GM12878 (cell line): ENCODE data around the gene FMN2. TPM values are rescaled to one million over a fixed set of nuclear protein-coding genes. Genes with fewer than 3 reads are reported as not detected.

Experiments used
- ATAC-seq: fragments of 200-7000 bp; cut with Tn5 transposase; 3 replicates; pipeline ENCODE4 v1.9.1; 2020; ENCODE audit warnings: mild to moderate bottlenecking, moderate library complexity
- BruUV-seq: library from RNA; stranded (reverse); fragments of 400-500 nt; replicated peaks from 2 replicates; lab custom pipeline; 2021; lab: Mats Ljungman, UMichigan
- CTCF ChIA-PET: fragments of 300-600 bp; sonication (Branson Sonifier 250); formaldehyde crosslinking; extraction: SDS; loops from one replicate; lab custom pipeline; 2021; ENCODE audit warnings: inconsistent platforms; lab: Yijun Ruan, JAX
- POLR2A ChIA-PET: fragments of 350-600 bp; formaldehyde crosslinking; extraction: SDS; loops from one replicate; lab custom pipeline; 2021; ENCODE audit warnings: inconsistent platforms; lab: Charles Lee
- RAD21 ChIA-PET: fragments of 300-600 bp; sonication (Branson Sonifier 250); formaldehyde crosslinking; loops from one replicate; lab custom pipeline; 2023; ENCODE audit warnings: antibody characterized with exemption; ENCODE audit not compliant: unreplicated experiment; lab: Charles Lee
- SMC1A ChIA-PET: fragments of 300-600 bp; sonication (Branson Sonifier 250); formaldehyde crosslinking; loops from one replicate; lab custom pipeline; 2023; ENCODE audit not compliant: unreplicated experiment, uncharacterized antibody; lab: Charles Lee
- DNase-seq: peaks from one replicate; pipeline ENCODE4 v3.0.0-alpha.2; 2011; ENCODE audit warnings: low read depth, low spot score
- FAIRE-seq: peaks from 3 replicates; lab custom pipeline; 2011; peaks lifted over from hg19 to GRCh38; lab: Jason Lieb, UNC
- H2AFZ ChIP-seq: 2 replicates; pipeline ENCODE4 v1.6.0; 2011; ENCODE audit warnings: low read depth, low read length, control low read depth; ENCODE audit not compliant: control insufficient read depth
- H3K27ac ChIP-seq: 2 replicates; pipeline ENCODE4 v1.5.1; 2011; ENCODE audit warnings: control low read depth; ENCODE audit not compliant: control insufficient read depth, insufficient read depth
- H3K27me3 ChIP-seq, 2 experiments: replicated peaks in 1 of 2; 2 replicates each; pipeline versions ENCODE4 v1.6.0 to v1.6.1; 2011; ENCODE audit warnings: low read length in 1 of 2; ENCODE audit not compliant: control insufficient read depth in 2 of 2, insufficient read depth in 2 of 2
- H3K36me3 ChIP-seq, 2 experiments: 2 replicates each; pipeline ENCODE4 v1.5.1; 2011; ENCODE audit warnings: low read length in 1 of 2; ENCODE audit not compliant: control insufficient read depth in 2 of 2, insufficient read depth in 2 of 2
- H3K4me1 ChIP-seq: 2 replicates; pipeline ENCODE4 v1.6.1; 2011; ENCODE audit warnings: mild to moderate bottlenecking, low read length, moderate library complexity, mixed read lengths; ENCODE audit not compliant: control insufficient read depth, insufficient read depth
- H3K4me2 ChIP-seq: 2 replicates; pipeline ENCODE4 v1.6.0; 2011; ENCODE audit warnings: control low read depth; ENCODE audit not compliant: control insufficient read depth, insufficient read depth
- H3K4me3 ChIP-seq: fragments of 200-600 bp; sonication (generic); 2 replicates; pipeline ENCODE4 v1.5.1; 2016
- H3K79me2 ChIP-seq: 2 replicates; pipeline ENCODE4 v1.6.0; 2011; ENCODE audit warnings: low read length; ENCODE audit not compliant: control insufficient read depth, insufficient read depth
- H3K9ac ChIP-seq: 2 replicates; pipeline ENCODE4 v1.8.0; 2011; ENCODE audit warnings: low read length, control low read depth, mixed read lengths; ENCODE audit not compliant: control insufficient read depth, insufficient read depth
- H3K9me3 ChIP-seq: replicated peaks from 3 replicates; pipeline ENCODE4 v1.5.1; 2011; ENCODE audit warnings: mild to moderate bottlenecking, low read length; ENCODE audit not compliant: control insufficient read depth, insufficient read depth
- H4K20me1 ChIP-seq: 2 replicates; pipeline ENCODE4 v1.6.0; 2011; ENCODE audit not compliant: control insufficient read depth, insufficient read depth
- CHD2 ChIP-seq: IDR thresholded peaks from 2 replicates; pipeline ENCODE4 v1.6.1; 2011; ENCODE audit warnings: low read depth, low read length, improper control_type of control experiment, borderline replicate concordance
- KAT2A ChIP-seq: conservative IDR thresholded peaks from 2 replicates; pipeline ENCODE4 v1.6.1; 2011; ENCODE audit warnings: low read depth, low read length; ENCODE audit not compliant: control insufficient read depth
- NFYA ChIP-seq: IDR thresholded peaks from 2 replicates; pipeline ENCODE4 v1.6.1; 2011; ENCODE audit warnings: low read depth, mild to moderate bottlenecking, low read length, improper control_type of control experiment, borderline replicate concordance
- POLR2AphosphoS5 ChIP-seq: IDR thresholded peaks from 2 replicates; pipeline ENCODE4 v1.6.1; 2011; ENCODE audit warnings: mild to moderate bottlenecking, low read length, inconsistent platforms
- SRF ChIP-seq, 2 experiments: IDR thresholded peaks; 2 replicates each; pipeline ENCODE4 v1.6.1; 2011; ENCODE audit warnings: low read depth in 2 of 2, low read length in 2 of 2, mild to moderate bottlenecking in 1 of 2, moderate library complexity in 1 of 2
- SUPT20H ChIP-seq: IDR thresholded peaks from 2 replicates; pipeline ENCODE4 v1.6.1; 2011; ENCODE audit warnings: low read depth, mild to moderate bottlenecking, low read length, moderate library complexity, borderline replicate concordance; ENCODE audit not compliant: control insufficient read depth
- TCF7 ChIP-seq: IDR thresholded peaks from 2 replicates; pipeline ENCODE4 v1.6.1; 2014; ENCODE audit warnings: antibody characterized with exemption, borderline replicate concordance
- in situ Hi-C: fragments of 300-500 bp; cut with MboI; formaldehyde crosslinking; loops from 9 replicates; pipeline ENCODE4 v1.14.3; 2018; ENCODE audit warnings: mixed read lengths
- intact Hi-C: fragments of 100-400 bp; cut with micrococcal nuclease; formaldehyde crosslinking; loops from one replicate; pipeline ENCODE4 v1.14.2; 2022; ENCODE audit not compliant: unreplicated experiment
- polyA plus RNA-seq, 11 experiments: library from polyadenylated mRNA; depleted of rRNA in 4 of 11; unstranded in 6 of 11; stranded (reverse) in 5 of 11; fragments of >200 nt; fragmentation: Nextera tagmentation in 4 of 11; fragmentation: Illumina TruSeq in 1 of 11; extraction: Ambion mirVana in 4 of 11; extraction: Trizol in 1 of 11; gene quantifications; 1 replicate in 1 of 11; 2 replicates in 10 of 11; pipeline versions ENCODE4 v1.2.1 to v1.2.3, GENCODE V29; 2011 to 2016; ENCODE audit warnings: inconsistent platforms in 2 of 11, missing spikeins in 2 of 11, low read depth in 1 of 11
- total RNA-seq, 4 experiments: library from RNA; depleted of rRNA in 3 of 4; stranded (reverse); fragments of >200 nt in 3 of 4; fragmentation: Illumina TruSeq in 1 of 4; extraction: Trizol in 1 of 4; gene quantifications; 2 replicates each; pipeline versions ENCODE4 v1.2.1 to v1.2.3, GENCODE V29; 2013 to 2021
- TF ChIP-seq, protein P1 (sequence below): IDR thresholded peaks from 2 replicates; pipeline ENCODE4 v1.6.1; 2012; ENCODE audit warnings: low read length, inconsistent platforms
- TF ChIP-seq, protein P2 (sequence below): fragments of 150-350 bp; IDR thresholded peaks from 2 replicates; pipeline ENCODE4 v1.6.1; 2014; ENCODE audit warnings: mild to moderate bottlenecking, low read depth, low read length

Gene FMN2
- total and polyA plus RNA-seq, 10 of the 15 experiments (the other 5 are each of a cell fraction or from before 2014, with no cell fraction given), result 0.60 TPM; not detected in 9

DNA sequence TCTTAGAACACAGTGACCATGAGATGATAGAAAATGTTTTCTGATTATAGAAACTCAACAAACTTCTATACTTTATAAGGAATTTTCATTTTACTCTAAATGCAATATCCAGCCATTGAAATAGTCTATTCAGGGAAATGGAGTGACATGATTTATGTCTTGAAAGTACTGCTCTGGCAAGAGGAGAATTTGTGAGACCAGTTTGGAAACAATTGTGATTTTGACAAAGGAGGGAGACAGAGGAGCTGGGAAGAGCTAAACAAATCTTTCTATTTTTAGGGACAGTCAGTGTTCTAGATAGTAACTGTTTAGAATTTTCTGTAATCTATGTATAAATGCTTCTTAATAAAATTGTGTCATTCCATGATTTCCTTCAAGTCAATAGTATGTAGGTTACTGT, 252.3 kb downstream of the FMN2 start:
- in situ Hi-C loops (no loop called here), intact Hi-C loops (no loop called here)
- TF ChIP-seq, protein P1, sequence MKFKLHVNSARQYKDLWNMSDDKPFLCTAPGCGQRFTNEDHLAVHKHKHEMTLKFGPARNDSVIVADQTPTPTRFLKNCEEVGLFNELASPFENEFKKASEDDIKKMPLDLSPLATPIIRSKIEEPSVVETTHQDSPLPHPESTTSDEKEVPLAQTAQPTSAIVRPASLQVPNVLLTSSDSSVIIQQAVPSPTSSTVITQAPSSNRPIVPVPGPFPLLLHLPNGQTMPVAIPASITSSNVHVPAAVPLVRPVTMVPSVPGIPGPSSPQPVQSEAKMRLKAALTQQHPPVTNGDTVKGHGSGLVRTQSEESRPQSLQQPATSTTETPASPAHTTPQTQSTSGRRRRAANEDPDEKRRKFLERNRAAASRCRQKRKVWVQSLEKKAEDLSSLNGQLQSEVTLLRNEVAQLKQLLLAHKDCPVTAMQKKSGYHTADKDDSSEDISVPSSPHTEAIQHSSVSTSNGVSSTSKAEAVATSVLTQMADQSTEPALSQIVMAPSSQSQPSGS, result no peak
- TF ChIP-seq TCF7 (no peak), SUPT20H (no peak), SRF (IDR thresholded peaks at IDR 0.05; ENCODE audit: low read depth in 2 of 2, low read length in 2 of 2) (no peak), POLR2AphosphoS5 (no peak), CHD2 (no peak), KAT2A (no peak), NFYA (no peak)
- TF ChIP-seq, protein P2, sequence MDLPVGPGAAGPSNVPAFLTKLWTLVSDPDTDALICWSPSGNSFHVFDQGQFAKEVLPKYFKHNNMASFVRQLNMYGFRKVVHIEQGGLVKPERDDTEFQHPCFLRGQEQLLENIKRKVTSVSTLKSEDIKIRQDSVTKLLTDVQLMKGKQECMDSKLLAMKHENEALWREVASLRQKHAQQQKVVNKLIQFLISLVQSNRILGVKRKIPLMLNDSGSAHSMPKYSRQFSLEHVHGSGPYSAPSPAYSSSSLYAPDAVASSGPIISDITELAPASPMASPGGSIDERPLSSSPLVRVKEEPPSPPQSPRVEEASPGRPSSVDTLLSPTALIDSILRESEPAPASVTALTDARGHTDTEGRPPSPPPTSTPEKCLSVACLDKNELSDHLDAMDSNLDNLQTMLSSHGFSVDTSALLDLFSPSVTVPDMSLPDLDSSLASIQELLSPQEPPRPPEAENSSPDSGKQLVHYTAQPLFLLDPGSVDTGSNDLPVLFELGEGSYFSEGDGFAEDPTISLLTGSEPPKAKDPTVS, result no peak
- no peaks in the 10 kb centered on the region for H3K27me3 ChIP-seq
- ChIA-PET CTCF (no interaction called here), POLR2A (no interaction called here), RAD21 (no interaction called here), SMC1A (no interaction called here)
- FAIRE-seq, result no peak
- no peaks in the 10 kb centered on the region for H3K36me3 ChIP-seq
- H4K20me1 ChIP-seq, result no peaks in the 10 kb centered on the region
- H2AFZ ChIP-seq, result no peak overlapping the region
- H3K4me1 ChIP-seq, result no peaks in the 10 kb centered on the region
- H3K27ac ChIP-seq, result no peak overlapping the region
- H3K9ac ChIP-seq, result no peak overlapping the region
- H3K79me2 ChIP-seq, result no peaks in the 10 kb centered on the region
- ATAC-seq, result no peak
- no peaks in the 10 kb centered on the region for H3K9me3 ChIP-seq
- BruUV-seq, result no TSS peak
- H3K4me2 ChIP-seq, result no peak overlapping the region
- H3K4me3 ChIP-seq, result no peak overlapping the region
- no peak for DNase-seq
